Activated T-cell treated with anti-CD3 and anti-CD28 coated beads, Interleukin-2, amount 50 U/mL, for 1 hour (primary cell): ENCODE measurements around the gene GTPBP1.

ENCODE experiments used
- DNase-seq: peaks from one replicate; pipeline ENCODE4 v3.0.0-alpha.2; 2020

GTPBP1 gene

GRCh38 chr22:38761202-38762162 lies 55.7 kb downstream of the GTPBP1 start:
- DNase-seq, result no peak

- no peak for DNase-seq
Observed at GRCh38 chr22:38762551-38762983, 56.8 kb downstream of the GTPBP1 start.

GRCh38 chr22:38766076-38766777 lies 60.5 kb downstream of the GTPBP1 start:
- peak; percentile 51 for DNase-seq

- no peak for DNase-seq
Observed at GRCh38 chr22:38767313-38767712, 61.6 kb downstream of the GTPBP1 start.

- DNase-seq, result no peak
Observed at GRCh38 chr22:38768036-38768435, 62.3 kb downstream of the GTPBP1 start.

- no peak for DNase-seq
Observed at GRCh38 chr22:38770257-38770949, 64.7 kb downstream of the GTPBP1 start.

GRCh38 chr22:38772623-38772873 lies 66.8 kb downstream of the GTPBP1 start:
- no peak for DNase-seq

- DNase-seq, result no peak
Observed at GRCh38 chr22:38773363-38773946, 67.7 kb downstream of the GTPBP1 start.

- DNase-seq, result no peak
Observed at GRCh38 chr22:38774496-38775166, 68.9 kb downstream of the GTPBP1 start.

- no peak for DNase-seq
Observed at GRCh38 chr22:38775656-38776055, 69.9 kb downstream of the GTPBP1 start.

- DNase-seq, result no peak
Observed at GRCh38 chr22:38776086-38776485, 70.3 kb downstream of the GTPBP1 start.

GRCh38 chr22:38777087-38777671 lies 71.4 kb downstream of the GTPBP1 start:
- no peak for DNase-seq

GRCh38 chr22:38781033-38781432 lies 75.3 kb downstream of the GTPBP1 start:
- DNase-seq, result no peak

GRCh38 chr22:38782402-38783094 lies 76.8 kb downstream of the GTPBP1 start:
- no peak for DNase-seq
